COLO668 (cell line): ENCODE data around the gene TARM1.

Experiments used
- DNase-seq: peaks from one replicate; lab custom pipeline; 2025; ENCODE audit not compliant: unreplicated experiment; lab: John Stamatoyannopoulos, UW

TARM1 gene

GRCh38 chr19:54081032-54081431 lies at the start of gene TARM1:
Gene TARM1 (minus strand): TSS chr19:54081365. CDS start chr19:54081340, 25 bp downstream.
- no peak for DNase-seq

GRCh38 chr19:54129617-54129996 lies 48.4 kb upstream of the TARM1 start:
- no peak for DNase-seq

GRCh38 chr19:54128796-54129616 lies 47.8 kb upstream of the TARM1 start:
- DNase-seq: no peak

- no peak for DNase-seq
These were observed 47.2 kb upstream of the TARM1 start for GRCh38 chr19:54128441-54128725.

- DNase-seq: no peak
These were observed 46.7 kb upstream of the TARM1 start for GRCh38 chr19:54127688-54128440.

GRCh38 chr19:54125713-54126112 lies 44.5 kb upstream of the TARM1 start:
- DNase-seq: no peak

GRCh38 chr19:54124393-54124792 lies 43.2 kb upstream of the TARM1 start:
- no peak for DNase-seq

GRCh38 chr19:54123682-54124081 lies 42.5 kb upstream of the TARM1 start:
- DNase-seq: no peak

GRCh38 chr19:54121259-54121658 lies 40.1 kb upstream of the TARM1 start:
- no peak for DNase-seq

- DNase-seq: peak; percentile 97
These were observed 34.2 kb upstream of the TARM1 start, which contains the start of the genes PRPF31 and TFPT for GRCh38 chr19:54115109-54116063. Gene PRPF31 (plus strand): TSS chr19:54115754. CDS start chr19:54118279, 2,525 bp downstream. Gene TFPT (minus strand): TSS chr19:54115657. CDS start chr19:54115269, 388 bp downstream.

GRCh38 chr19:54114340-54115108 lies 33.4 kb upstream of the TARM1 start:
- peak; percentile 55 for DNase-seq

GRCh38 chr19:54109651-54110050 lies 28.5 kb upstream of the TARM1 start:
- DNase-seq: no peak

GRCh38 chr19:54108496-54108895 lies 27.3 kb upstream of the TARM1 start:
- DNase-seq: no peak

- DNase-seq: no peak
These were observed 26.8 kb upstream of the TARM1 start for GRCh38 chr19:54107876-54108490.

- no peak for DNase-seq
These were observed 25.6 kb upstream of the TARM1 start for GRCh38 chr19:54106716-54107115.

- DNase-seq: no peak
These were observed 24.6 kb upstream of the TARM1 start for GRCh38 chr19:54105796-54106195.

GRCh38 chr19:54104998-54105715 lies 24.0 kb upstream of the TARM1 start:
- DNase-seq: no peak

GRCh38 chr19:54102421-54103169 lies 21.4 kb upstream of the TARM1 start, which contains the start of gene NDUFA3:
Gene NDUFA3 (plus strand): TSS chr19:54102855. CDS start chr19:54102879, 24 bp downstream.
- peak; percentile 98 for DNase-seq
